CD4-positive, alpha-beta T cell (primary cell): Measurements from ENCODE around the gene MACROD2. TPM values are rescaled to one million over a fixed set of nuclear protein-coding genes. Genes with fewer than 3 reads are reported as not detected.

Experiments
- ATAC-seq: fragments of 200-7000 bp; cut with Tn5 transposase; one replicate; pipeline ENCODE4 v1.10.0; 2022; ENCODE audit warnings: mild to moderate bottlenecking; ENCODE audit not compliant: poor library complexity
- CTCF ChIA-PET: fragments of 350-600 bp; sonication (Branson Sonifier 250); formaldehyde crosslinking; loops from one replicate; lab custom pipeline; 2021; ENCODE audit warnings: antibody characterized with exemption, inconsistent platforms; lab: Charles Lee
- POLR2A ChIA-PET: fragments of 350-600 bp; sonication (Branson Sonifier 250); formaldehyde crosslinking; loops from one replicate; lab custom pipeline; 2021; ENCODE audit warnings: antibody characterized with exemption, inconsistent platforms; lab: Charles Lee
- DNase-seq, 14 experiments: peaks; one replicate each; pipeline ENCODE4 v3.0.0-alpha.2; 2013 to 2020; ENCODE audit warnings: mixed read lengths in 2 of 14
- H3K27ac ChIP-seq, 2 donors: one replicate each; pipeline versions ENCODE4 v1.5.1 to v1.7.0; 2013; ENCODE audit warnings: low read length in 2 of 2, low read depth in 1 of 2, mild to moderate bottlenecking in 1 of 2
- H3K27me3 ChIP-seq, 2 experiments: 1 replicate in 1 of 2; 2 replicates in 1 of 2; pipeline versions ENCODE4 v1.6.1 to v1.7.0; 2013; ENCODE audit warnings: low read length in 2 of 2, control low read depth in 1 of 2, mild to moderate bottlenecking in 1 of 2, moderate library complexity in 1 of 2; ENCODE audit not compliant: insufficient read depth in 2 of 2, control insufficient read depth in 1 of 2
- H3K36me3 ChIP-seq: one replicate; pipeline ENCODE4 v1.6.1; 2013; ENCODE audit warnings: low read length, control low read depth; ENCODE audit not compliant: insufficient read depth
- H3K4me1 ChIP-seq: one replicate; pipeline ENCODE4 v1.6.1; 2013; ENCODE audit warnings: low read length, control low read depth; ENCODE audit not compliant: insufficient read depth
- H3K4me3 ChIP-seq: one replicate; pipeline ENCODE4 v1.5.1; 2013; ENCODE audit warnings: mild to moderate bottlenecking, low read length, moderate library complexity
- H3K9me3 ChIP-seq, 2 experiments: 1 replicate in 1 of 2; 2 replicates in 1 of 2; pipeline versions ENCODE4 v1.6.1 to v1.7.0; 2013; ENCODE audit warnings: low read length in 2 of 2, mild to moderate bottlenecking in 2 of 2, control low read depth in 1 of 2, moderate library complexity in 1 of 2; ENCODE audit not compliant: control insufficient read depth in 1 of 2, insufficient read depth in 1 of 2
- H3K27ac Mint-ChIP-seq: one replicate; pipeline ENCODE4 v1.8.0; 2020; ENCODE audit warnings: mixed read lengths
- H3K27me3 Mint-ChIP-seq: one replicate; pipeline ENCODE4 v1.8.0; 2021; ENCODE audit warnings: mixed read lengths
- H3K36me3 Mint-ChIP-seq: one replicate; pipeline ENCODE4 v1.8.0; 2021; ENCODE audit warnings: low read depth, mixed read lengths
- H3K4me1 Mint-ChIP-seq: one replicate; pipeline ENCODE4 v1.8.0; 2021; ENCODE audit warnings: low read depth, mixed read lengths
- H3K4me3 Mint-ChIP-seq: one replicate; pipeline ENCODE4 v1.8.0; 2020; ENCODE audit warnings: mild to moderate bottlenecking, mixed read lengths
- H3K9me3 Mint-ChIP-seq: one replicate; pipeline ENCODE4 v1.8.0; 2020; ENCODE audit warnings: mixed read lengths
- intact Hi-C, 2 experiments: fragments of 100-400 bp; cut with DNase I in 1 of 2; cut with micrococcal nuclease in 1 of 2; formaldehyde crosslinking; loops; one replicate each; pipeline versions ENCODE4 v1.15.1 to v1.9.0; 2023 to 2025; cut with DNase I, micrococcal nuclease
- total RNA-seq, 174 experiments: library from RNA in 2 of 174; stranded (reverse) in 2 of 174; gene quantifications; one replicate each; pipeline ENCODE4 v1.2.3 and lab custom pipeline; 2021 to 2026
- TF ChIP-seq, protein P1 (sequence below): fragments of 200-600 bp; IDR thresholded peaks from one replicate; pipeline ENCODE4 v1.8.0; 2022; ENCODE audit warnings: antibody characterized with exemption, mild to moderate bottlenecking

Gene MACROD2
- total RNA-seq, 2 experiments from 2014 or later: not detected

- Histone ChIP-seq H3K27me3 (no peaks in the 10 kb centered on the region), H3K27ac (no peak overlapping the region), H3K9me3 (no peaks in the 10 kb centered on the region), H3K36me3 (no peaks in the 10 kb centered on the region), H3K4me3 (no peak overlapping the region), H3K4me1 (no peaks in the 10 kb centered on the region)
- Mint-ChIP-seq H3K27me3 (no peaks in the 10 kb centered on the region), H3K4me3 (no peak overlapping the region), H3K9me3 (peaks cover 12% of the 10 kb centered on the region), H3K27ac (no peak overlapping the region), H3K36me3 (no peaks in the 10 kb centered on the region), H3K4me1 (no peaks in the 10 kb centered on the region)
- CTCF ChIA-PET: no interaction called here
- POLR2A ChIA-PET: no interaction called here
- ATAC-seq: no peak
- TF ChIP-seq, protein P1, sequence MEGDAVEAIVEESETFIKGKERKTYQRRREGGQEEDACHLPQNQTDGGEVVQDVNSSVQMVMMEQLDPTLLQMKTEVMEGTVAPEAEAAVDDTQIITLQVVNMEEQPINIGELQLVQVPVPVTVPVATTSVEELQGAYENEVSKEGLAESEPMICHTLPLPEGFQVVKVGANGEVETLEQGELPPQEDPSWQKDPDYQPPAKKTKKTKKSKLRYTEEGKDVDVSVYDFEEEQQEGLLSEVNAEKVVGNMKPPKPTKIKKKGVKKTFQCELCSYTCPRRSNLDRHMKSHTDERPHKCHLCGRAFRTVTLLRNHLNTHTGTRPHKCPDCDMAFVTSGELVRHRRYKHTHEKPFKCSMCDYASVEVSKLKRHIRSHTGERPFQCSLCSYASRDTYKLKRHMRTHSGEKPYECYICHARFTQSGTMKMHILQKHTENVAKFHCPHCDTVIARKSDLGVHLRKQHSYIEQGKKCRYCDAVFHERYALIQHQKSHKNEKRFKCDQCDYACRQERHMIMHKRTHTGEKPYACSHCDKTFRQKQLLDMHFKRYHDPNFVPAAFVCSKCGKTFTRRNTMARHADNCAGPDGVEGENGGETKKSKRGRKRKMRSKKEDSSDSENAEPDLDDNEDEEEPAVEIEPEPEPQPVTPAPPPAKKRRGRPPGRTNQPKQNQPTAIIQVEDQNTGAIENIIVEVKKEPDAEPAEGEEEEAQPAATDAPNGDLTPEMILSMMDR: no peak
- DNase-seq: no peak
- intact Hi-C loops: no loop called here
Observed at GRCh38 chr20:15251171-15251570, 1255.9 kb downstream of the MACROD2 start.

DNA sequence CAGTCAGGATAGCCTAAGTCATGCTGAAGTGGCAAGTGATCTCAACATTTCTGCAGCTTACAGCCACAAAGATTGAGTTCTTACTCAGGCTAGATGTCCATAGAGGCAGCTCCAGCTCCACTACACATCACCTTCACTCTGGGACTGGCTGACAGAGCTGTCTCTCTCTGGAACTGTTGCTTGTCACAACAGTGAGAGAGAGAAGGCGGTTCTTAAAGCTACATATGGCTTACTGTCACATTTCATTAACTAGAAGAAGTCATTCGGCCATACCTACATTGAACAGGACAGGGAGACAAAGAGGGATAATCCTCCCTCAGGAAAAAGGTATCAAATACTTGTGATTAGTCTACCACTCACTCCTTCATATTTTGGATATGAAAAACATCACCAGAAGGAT, 1257.0 kb downstream of the MACROD2 start:
- intact Hi-C loops: no loop called here
- H3K27ac Mint-ChIP-seq: no peak overlapping the region
- H3K27ac ChIP-seq: no peak overlapping the region

DNA sequence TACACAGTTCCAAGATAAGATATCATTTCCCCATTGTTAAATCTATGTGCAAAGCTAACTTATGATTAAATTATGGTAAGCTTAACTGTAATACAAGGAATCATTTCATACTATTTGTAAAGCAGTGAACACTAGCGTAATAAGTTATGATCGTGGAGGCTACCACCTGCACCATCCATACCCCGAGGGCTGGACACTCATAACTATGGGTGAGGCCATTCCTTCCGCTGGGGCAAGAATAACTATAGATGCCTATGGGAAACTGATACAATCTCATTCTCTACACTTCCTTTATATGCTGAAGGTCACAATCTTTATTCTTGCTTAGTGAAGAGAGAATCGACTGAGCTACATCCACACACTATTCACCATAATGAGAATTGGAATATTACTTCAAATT, 1258.1 kb downstream of the MACROD2 start:
- DNase-seq: no peak
- no peaks in the 10 kb centered on the region for H3K4me1 ChIP-seq
- Mint-ChIP-seq H3K36me3 (no peaks in the 10 kb centered on the region), H3K27me3 (no peaks in the 10 kb centered on the region), H3K9me3 (peaks cover 10% of the 10 kb centered on the region), H3K27ac (no peak overlapping the region), H3K4me1 (no peaks in the 10 kb centered on the region), H3K4me3 (no peak overlapping the region)
- no peak overlapping the region for H3K27ac ChIP-seq
- intact Hi-C loops: no loop called here
- H3K4me3 ChIP-seq: no peak overlapping the region
- no peak for ATAC-seq
- ChIA-PET CTCF (no interaction called here), POLR2A (no interaction called here)
- H3K27me3 ChIP-seq: no peaks in the 10 kb centered on the region
- H3K9me3 ChIP-seq: no peaks in the 10 kb centered on the region
- TF ChIP-seq, protein P1: no peak
- no peaks in the 10 kb centered on the region for H3K36me3 ChIP-seq

More for the DNA sequence above, 1257.0 kb downstream of the MACROD2 start:
- H3K27me3 Mint-ChIP-seq: no peaks in the 10 kb centered on the region
- ChIA-PET POLR2A (no interaction called here), CTCF (no interaction called here)
- ATAC-seq (no peak), DNase-seq (no peak)
- H3K36me3 Mint-ChIP-seq: no peaks in the 10 kb centered on the region
- Histone ChIP-seq H3K27me3 (no peaks in the 10 kb centered on the region), H3K4me1 (no peaks in the 10 kb centered on the region), H3K9me3 (no peaks in the 10 kb centered on the region), H3K36me3 (no peaks in the 10 kb centered on the region), H3K4me3 (no peak overlapping the region)
- no peaks in the 10 kb centered on the region for H3K4me1 Mint-ChIP-seq
- no peak overlapping the region for H3K4me3 Mint-ChIP-seq
- TF ChIP-seq, protein P1: no peak
- peaks cover 12% of the 10 kb centered on the region for H3K9me3 Mint-ChIP-seq
